ENCODE data around the gene PPP1R7. TPM values are rescaled to one million over a fixed set of nuclear protein-coding genes. Genes with fewer than 3 reads are reported as not detected.
"Not testable (repeated sequence)": the region's sequence is repeated elsewhere in the genome, so short reads cannot be mapped to it uniquely, and the experiment has no call there.

The PPP1R7 gene
- 51.1 TPM for total RNA-seq

- no peaks in the 10 kb centered on the region for H3K36me3 ChIP-seq
- TF ChIP-seq POLR2A (IDR thresholded peaks at IDR 0.05), result peak in 1 of 2 donors; percentile 36
- TF ChIP-seq, protein P1, sequence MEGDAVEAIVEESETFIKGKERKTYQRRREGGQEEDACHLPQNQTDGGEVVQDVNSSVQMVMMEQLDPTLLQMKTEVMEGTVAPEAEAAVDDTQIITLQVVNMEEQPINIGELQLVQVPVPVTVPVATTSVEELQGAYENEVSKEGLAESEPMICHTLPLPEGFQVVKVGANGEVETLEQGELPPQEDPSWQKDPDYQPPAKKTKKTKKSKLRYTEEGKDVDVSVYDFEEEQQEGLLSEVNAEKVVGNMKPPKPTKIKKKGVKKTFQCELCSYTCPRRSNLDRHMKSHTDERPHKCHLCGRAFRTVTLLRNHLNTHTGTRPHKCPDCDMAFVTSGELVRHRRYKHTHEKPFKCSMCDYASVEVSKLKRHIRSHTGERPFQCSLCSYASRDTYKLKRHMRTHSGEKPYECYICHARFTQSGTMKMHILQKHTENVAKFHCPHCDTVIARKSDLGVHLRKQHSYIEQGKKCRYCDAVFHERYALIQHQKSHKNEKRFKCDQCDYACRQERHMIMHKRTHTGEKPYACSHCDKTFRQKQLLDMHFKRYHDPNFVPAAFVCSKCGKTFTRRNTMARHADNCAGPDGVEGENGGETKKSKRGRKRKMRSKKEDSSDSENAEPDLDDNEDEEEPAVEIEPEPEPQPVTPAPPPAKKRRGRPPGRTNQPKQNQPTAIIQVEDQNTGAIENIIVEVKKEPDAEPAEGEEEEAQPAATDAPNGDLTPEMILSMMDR (IDR thresholded peaks at IDR 0.05), result no peak
- TF ChIP-seq POLR2AphosphoS5 (IDR thresholded peaks at IDR 0.05; ENCODE audit: insufficient read depth in 1 of 2, low read depth in 1 of 2), result peak; percentile 85 to 86
- H3K27me3 ChIP-seq, result no peaks in the 10 kb centered on the region
- peak within 1 kb of the TSS; percentile 73 for H3K27ac ChIP-seq
- intact Hi-C loops (cut with DNase I), result no loop called here
- H3K9me3 ChIP-seq, result no peaks in the 10 kb centered on the region
- peak in 1 of 2 donors; percentile 96 for DNase-seq (ENCODE audit: extremely low spot score in 2 of 2)
- H3K4me3 ChIP-seq, result peak within 1 kb of the TSS; percentile 94 to 100
- H3K4me1 ChIP-seq, result peaks cover 27% of the 10 kb centered on the region
Measured at GRCh38 chr2:241149925-241150659, at the start of gene PPP1R7. Gene PPP1R7 (plus strand): TSS chr2:241150467. CDS start chr2:241150496, 29 bp downstream.

GRCh38 chr2:241102239-241102803 is 47.9 kb upstream of the PPP1R7 start, which contains the start of gene MTERF4:
Gene MTERF4 (minus strand): TSS chr2:241102287. CDS start chr2:241102273, 14 bp downstream.
- Histone ChIP-seq H3K36me3 (peaks cover 0 to 20% of the 10 kb centered on the region in 2 donors), H3K27ac (peak within 1 kb of the TSS; percentile 86), H3K9me3 (no peaks in the 10 kb centered on the region), H3K4me3 (peak within 1 kb of the TSS; percentile 67 to 93), H3K4me1 (peaks cover 31% of the 10 kb centered on the region), H3K27me3 (no peaks in the 10 kb centered on the region)
- DNase-seq (ENCODE audit: extremely low spot score in 2 of 2), result peak in 1 of 2 donors; percentile 89
- TF ChIP-seq POLR2A (IDR thresholded peaks at IDR 0.05) (no peak), POLR2AphosphoS5 (IDR thresholded peaks at IDR 0.05; ENCODE audit: insufficient read depth in 1 of 2, low read depth in 1 of 2) (peak; percentile 88)
- TF ChIP-seq, protein P1 (IDR thresholded peaks at IDR 0.05), result no peak
- intact Hi-C loops (cut with DNase I), result loop anchor here (10.0 kb wide), 1 partner anchor 112 kb away; no protein-coding TSS in a partner anchor

DNA sequence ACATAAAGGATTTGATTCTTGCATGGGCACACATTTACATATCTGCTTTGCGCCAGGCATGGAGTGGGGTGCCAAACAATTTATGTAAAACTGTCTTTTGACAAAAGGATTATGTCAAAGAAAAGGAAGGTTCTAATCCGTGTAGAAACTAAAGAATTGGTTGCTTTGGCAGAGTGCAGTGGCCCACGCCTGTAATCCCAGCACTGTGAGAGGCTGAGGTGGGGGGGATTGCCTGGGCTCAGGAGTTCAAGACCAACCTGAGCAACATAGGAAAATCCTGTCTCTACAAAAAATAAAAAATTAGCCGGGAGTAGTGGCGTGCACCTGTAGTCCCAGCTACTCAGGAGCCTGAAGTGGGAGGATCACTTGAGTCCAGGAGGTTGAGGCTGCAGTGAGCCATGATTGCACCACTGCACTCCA is 47.1 kb upstream of the PPP1R7 start:
- intact Hi-C loops (cut with DNase I), result loop anchor here (10.0 kb wide), 1 partner anchor 112 kb away; no protein-coding TSS in a partner anchor
- H3K36me3 ChIP-seq, result peaks cover 0 to 15% of the 10 kb centered on the region in 2 donors
- TF ChIP-seq POLR2A (IDR thresholded peaks at IDR 0.05), result no peak
- TF ChIP-seq, protein P1 (IDR thresholded peaks at IDR 0.05), result no peak
- TF ChIP-seq POLR2AphosphoS5 (IDR thresholded peaks at IDR 0.05; ENCODE audit: insufficient read depth in 1 of 2, low read depth in 1 of 2), result no peak
- H3K4me3 ChIP-seq, result peak overlapping the region; percentile 67 to 93
- H3K4me1 ChIP-seq, result peaks cover 31% of the 10 kb centered on the region
- H3K27me3 ChIP-seq, result no peaks in the 10 kb centered on the region
- H3K27ac ChIP-seq, result peak overlapping the region; percentile 86
- DNase-seq (ENCODE audit: extremely low spot score in 2 of 2), result peak in 1 of 2 donors; percentile 31
- no peaks in the 10 kb centered on the region for H3K9me3 ChIP-seq

DNA sequence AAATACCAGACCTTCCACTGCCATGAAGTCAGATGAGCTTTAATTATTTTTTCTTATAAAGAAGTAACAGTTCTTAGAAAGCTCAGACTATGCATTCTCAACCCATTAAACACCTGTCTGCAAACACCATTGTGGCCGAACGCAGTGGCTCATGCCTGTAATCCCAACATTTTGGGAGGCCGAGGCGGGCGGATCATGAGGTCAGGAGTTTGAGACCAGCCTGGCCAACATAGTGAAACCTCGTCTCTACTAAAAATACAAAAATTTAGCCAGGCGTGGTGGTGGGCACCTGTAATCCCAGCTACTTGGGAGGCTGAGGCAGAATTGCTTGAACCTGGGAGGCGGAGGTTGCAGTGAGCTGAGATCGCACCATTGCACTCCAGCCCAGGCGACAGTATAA is 45.7 kb upstream of the PPP1R7 start:
- not testable (repeated sequence) for H3K27ac ChIP-seq; H3K9me3 ChIP-seq; H3K27me3 ChIP-seq; H3K36me3 ChIP-seq; H3K4me3 ChIP-seq; DNase-seq (ENCODE audit: extremely low spot score in 2 of 2)
- peaks cover 31% of the 10 kb centered on the region for H3K4me1 ChIP-seq
- intact Hi-C loops (cut with DNase I), result loop anchor here (10.0 kb wide), 1 partner anchor 110 kb away; no protein-coding TSS in a partner anchor

GRCh38 chr2:241105641-241106040 is 44.6 kb upstream of the PPP1R7 start:
- H3K36me3 ChIP-seq, result no peaks in the 10 kb centered on the region
- peaks cover 21% of the 10 kb centered on the region for H3K4me1 ChIP-seq
- DNase-seq (ENCODE audit: extremely low spot score in 2 of 2), result peak in 1 of 2 donors; percentile 52
- H3K9me3 ChIP-seq, result no peaks in the 10 kb centered on the region
- intact Hi-C loops (cut with DNase I), result loop anchor here (10.0 kb wide), 1 partner anchor 109 kb away; no protein-coding TSS in a partner anchor
- H3K27ac ChIP-seq, result no peak overlapping the region
- TF ChIP-seq POLR2AphosphoS5 (IDR thresholded peaks at IDR 0.05; ENCODE audit: insufficient read depth in 1 of 2, low read depth in 1 of 2) (no peak), POLR2A (IDR thresholded peaks at IDR 0.05) (no peak)
- TF ChIP-seq, protein P1 (IDR thresholded peaks at IDR 0.05), result no peak
- H3K27me3 ChIP-seq, result no peaks in the 10 kb centered on the region
- H3K4me3 ChIP-seq, result no peak overlapping the region

Data from vagina (tissue), 2 donors.